ENCODE measurements around the gene STAB1. TPM values are rescaled to one million over a fixed set of nuclear protein-coding genes. Genes with fewer than 3 reads are reported as not detected.

The STAB1 gene
- total RNA-seq, 1 donor from 2014 or later = 0.07 TPM

DNA sequence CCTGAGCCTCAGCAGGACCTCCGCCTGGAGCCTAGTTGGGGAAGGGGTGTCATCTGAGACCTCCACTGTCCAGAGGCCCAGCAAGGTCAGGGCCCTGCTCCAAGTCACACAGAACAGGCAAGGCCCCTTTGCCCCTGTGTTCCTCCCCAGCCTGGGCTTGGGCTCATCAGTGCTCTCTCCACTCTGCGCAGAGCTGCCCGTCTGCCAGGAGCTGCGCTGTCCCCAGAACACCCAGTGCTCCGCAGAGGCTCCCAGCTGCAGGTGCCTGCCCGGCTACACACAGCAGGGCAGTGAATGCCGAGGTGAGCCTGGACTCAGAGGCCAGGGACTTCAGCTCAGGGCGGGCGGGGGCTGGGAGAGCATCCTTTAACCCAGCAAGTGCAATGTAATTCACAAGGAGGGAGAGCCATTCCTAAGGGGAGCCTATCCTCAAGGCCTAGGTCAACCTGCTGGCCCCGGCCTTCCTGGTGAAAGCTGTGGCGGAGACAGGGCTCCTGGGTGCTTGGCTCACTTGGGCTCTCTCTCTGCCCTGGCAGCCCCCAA lies 7.7 kb downstream of the STAB1 start:
- intact Hi-C loops (cut with micrococcal nuclease) = no loop called here
- Mint-ChIP-seq H3K36me3 (ENCODE audit: low read depth) (no peaks in the 10 kb centered on the region), H3K27me3 (no peaks in the 10 kb centered on the region), H3K9me3 (no peaks in the 10 kb centered on the region), H3K4me1 (no peaks in the 10 kb centered on the region), H3K4me3 (no peak overlapping the region), H3K27ac (no peak overlapping the region)
- DNase-seq = no peak

DNA sequence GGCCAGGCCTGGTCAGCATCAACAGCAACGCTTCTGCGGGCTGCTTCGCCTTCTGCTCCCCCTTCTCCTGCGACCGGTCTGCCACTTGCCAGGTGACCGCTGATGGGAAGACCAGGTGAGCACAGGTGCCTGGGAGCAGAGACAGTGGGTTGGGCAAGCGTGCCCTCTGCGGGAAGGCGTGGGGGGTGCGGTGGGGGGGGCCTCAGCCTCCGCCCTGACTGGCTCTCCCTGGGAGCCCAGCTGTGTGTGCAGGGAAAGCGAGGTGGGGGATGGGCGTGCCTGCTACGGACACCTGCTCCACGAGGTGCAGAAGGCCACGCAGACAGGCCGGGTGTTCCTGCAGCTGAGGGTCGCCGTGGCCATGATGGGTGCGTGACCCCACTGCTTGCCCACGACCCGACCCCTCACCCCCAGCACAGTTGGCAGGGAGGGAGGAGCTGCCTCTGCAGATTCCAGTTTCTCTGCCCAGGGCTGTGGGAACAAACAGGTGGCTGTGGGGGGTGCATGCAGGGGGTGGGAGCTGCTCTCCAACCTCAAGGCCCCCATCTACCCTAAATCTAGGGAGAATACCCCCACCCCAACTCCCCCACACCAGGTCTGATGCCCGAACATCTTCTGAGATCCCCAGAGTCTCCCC lies 8.8 kb downstream of the STAB1 start:
- Mint-ChIP-seq H3K4me3 (no peak overlapping the region), H3K4me1 (no peaks in the 10 kb centered on the region), H3K27me3 (no peaks in the 10 kb centered on the region), H3K9me3 (no peaks in the 10 kb centered on the region), H3K36me3 (ENCODE audit: low read depth) (no peaks in the 10 kb centered on the region), H3K27ac (no peak overlapping the region)
- intact Hi-C loops (cut with micrococcal nuclease) = no loop called here
- DNase-seq = no peak

DNA sequence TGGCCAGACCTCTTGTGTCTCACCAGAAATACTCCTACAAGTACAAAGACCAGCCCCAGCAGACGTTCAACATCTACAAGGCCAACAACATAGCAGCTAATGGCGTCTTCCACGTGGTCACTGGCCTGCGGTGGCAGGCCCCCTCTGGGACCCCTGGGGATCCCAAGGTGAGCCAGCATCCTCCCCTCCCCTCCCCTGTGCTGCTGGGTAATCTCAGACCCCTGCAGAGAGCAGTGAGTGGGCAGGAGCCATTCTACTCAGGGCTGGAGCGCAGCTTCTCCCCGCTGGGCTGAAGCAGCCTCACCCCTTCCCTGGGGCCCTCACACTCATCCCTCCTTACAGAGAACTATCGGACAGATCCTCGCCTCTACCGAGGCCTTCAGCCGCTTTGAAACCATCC lies 9.8 kb downstream of the STAB1 start:
- Mint-ChIP-seq H3K4me1 (no peaks in the 10 kb centered on the region), H3K9me3 (no peaks in the 10 kb centered on the region), H3K36me3 (ENCODE audit: low read depth) (no peaks in the 10 kb centered on the region), H3K27me3 (no peaks in the 10 kb centered on the region), H3K27ac (no peak overlapping the region), H3K4me3 (no peak overlapping the region)
- intact Hi-C loops (cut with micrococcal nuclease) = no loop called here
- no peak for DNase-seq

DNA sequence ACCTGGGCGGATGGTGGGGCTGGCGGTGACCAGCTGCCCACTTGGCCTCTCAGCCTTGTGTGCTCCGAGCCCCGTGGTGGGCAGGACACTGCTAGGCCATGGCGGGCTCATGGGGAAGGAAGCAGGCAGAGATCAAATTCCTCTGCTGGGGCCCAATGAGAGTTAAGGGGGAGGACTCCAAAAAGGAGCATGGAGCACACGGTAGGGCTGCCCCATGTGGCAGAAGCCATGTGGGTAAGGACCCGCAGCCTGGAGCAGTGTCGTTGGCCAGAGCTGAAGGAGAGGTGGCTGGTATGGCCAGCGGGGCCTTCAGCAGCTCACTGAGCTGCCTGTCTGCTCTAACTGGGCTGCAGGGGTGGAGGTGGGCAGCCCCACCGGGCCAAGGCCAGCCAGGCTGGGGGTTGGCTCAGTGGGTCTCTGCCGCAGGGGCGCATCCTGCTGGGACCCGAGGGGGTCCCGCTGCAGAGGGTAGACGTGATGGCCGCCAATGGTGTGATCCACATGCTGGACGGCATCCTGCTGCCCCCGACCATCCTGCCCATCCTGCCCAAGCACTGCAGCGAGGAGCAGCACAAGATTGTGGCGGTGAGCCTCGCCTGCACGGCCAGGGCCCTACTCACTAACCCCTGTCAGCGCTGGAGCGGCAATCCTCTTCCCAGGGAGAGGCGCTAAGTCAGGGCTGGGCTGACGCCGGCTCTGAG lies 11.3 kb downstream of the STAB1 start:
- Mint-ChIP-seq H3K27me3 (no peaks in the 10 kb centered on the region), H3K36me3 (ENCODE audit: low read depth) (no peaks in the 10 kb centered on the region), H3K27ac (no peak overlapping the region), H3K4me1 (no peaks in the 10 kb centered on the region), H3K4me3 (no peak overlapping the region), H3K9me3 (no peaks in the 10 kb centered on the region)
- no peak for DNase-seq
- intact Hi-C loops (cut with micrococcal nuclease) = no loop called here

DNA sequence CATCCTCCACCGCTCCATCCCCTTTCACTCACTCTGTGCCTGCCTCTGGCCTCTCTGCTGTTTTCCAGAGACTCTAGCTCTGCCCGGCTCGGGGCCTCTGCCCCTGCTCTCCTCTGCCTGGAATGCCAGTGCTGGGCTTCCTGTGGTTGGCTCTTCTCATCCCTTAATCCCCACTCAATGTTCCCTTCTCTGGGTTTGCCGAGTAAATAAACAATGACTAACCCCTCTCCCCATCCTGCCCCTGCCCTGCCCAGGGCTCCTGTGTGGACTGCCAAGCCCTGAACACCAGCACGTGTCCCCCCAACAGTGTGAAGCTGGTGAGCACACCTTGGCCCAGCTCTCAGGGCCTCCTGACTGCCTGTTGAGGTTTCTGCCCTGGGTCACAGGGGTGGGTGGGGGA lies 12.2 kb downstream of the STAB1 start:
- Mint-ChIP-seq H3K27me3 (no peaks in the 10 kb centered on the region), H3K36me3 (ENCODE audit: low read depth) (no peaks in the 10 kb centered on the region), H3K27ac (no peak overlapping the region)

DNA sequence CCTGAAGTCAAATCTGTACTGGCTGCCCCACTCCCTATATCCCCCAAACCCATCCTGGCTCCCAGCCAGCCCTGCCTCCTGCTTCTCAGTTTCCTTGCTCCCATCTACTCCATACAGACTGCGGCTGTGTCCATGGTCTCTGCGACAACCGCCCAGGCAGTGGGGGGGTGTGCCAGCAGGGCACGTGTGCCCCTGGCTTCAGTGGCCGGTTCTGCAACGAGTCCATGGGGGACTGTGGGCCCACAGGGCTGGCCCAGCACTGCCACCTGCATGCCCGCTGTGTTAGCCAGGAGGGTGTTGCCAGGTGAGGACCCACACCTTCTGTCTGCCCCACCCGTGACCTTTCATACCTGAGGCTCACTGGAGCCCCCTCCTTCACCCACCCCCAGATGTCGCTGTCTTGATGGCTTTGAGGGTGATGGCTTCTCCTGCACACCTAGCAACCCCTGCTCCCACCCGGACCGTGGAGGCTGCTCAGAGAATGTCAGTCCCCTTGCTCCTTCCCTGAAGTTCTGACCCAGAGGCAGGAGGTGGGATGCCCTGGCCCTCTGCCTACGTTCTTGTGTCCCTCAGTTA lies 14.7 kb downstream of the STAB1 start:
- Mint-ChIP-seq H3K9me3 (no peaks in the 10 kb centered on the region), H3K36me3 (ENCODE audit: low read depth) (no peaks in the 10 kb centered on the region), H3K27me3 (no peaks in the 10 kb centered on the region), H3K27ac (no peak overlapping the region), H3K4me1 (no peaks in the 10 kb centered on the region), H3K4me3 (no peak overlapping the region)
- no peak for DNase-seq
- intact Hi-C loops (cut with micrococcal nuclease) = no loop called here

More for the DNA sequence above, 12.2 kb downstream of the STAB1 start:
- Mint-ChIP-seq H3K4me1 (no peaks in the 10 kb centered on the region), H3K4me3 (no peak overlapping the region), H3K9me3 (no peaks in the 10 kb centered on the region)
- intact Hi-C loops (cut with micrococcal nuclease) = no loop called here
- no peak for DNase-seq

DNA sequence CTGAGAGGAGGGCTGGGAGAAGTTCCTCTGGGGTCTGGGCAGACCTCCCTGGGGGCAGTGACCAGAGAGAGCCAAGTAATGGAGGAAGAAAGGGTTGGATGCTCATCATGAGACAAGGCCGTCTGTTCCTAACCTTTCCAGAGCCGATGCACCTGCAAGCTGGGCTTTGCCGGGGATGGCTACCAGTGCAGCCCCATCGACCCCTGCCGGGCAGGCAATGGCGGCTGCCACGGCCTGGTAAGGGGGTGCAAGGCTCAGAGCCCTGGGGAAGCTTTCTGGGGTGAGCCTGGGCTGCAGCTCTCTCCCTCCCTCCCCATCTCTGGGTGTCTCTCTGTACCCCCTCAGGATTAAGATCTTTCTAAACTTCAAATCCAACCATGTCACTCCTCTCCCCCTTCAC lies 16.4 kb downstream of the STAB1 start:
- Mint-ChIP-seq H3K9me3 (no peaks in the 10 kb centered on the region), H3K36me3 (ENCODE audit: low read depth) (no peaks in the 10 kb centered on the region), H3K4me3 (no peak overlapping the region), H3K27me3 (no peaks in the 10 kb centered on the region), H3K4me1 (no peaks in the 10 kb centered on the region), H3K27ac (no peak overlapping the region)
- intact Hi-C loops (cut with micrococcal nuclease) = no loop called here
- DNase-seq = no peak

DNA sequence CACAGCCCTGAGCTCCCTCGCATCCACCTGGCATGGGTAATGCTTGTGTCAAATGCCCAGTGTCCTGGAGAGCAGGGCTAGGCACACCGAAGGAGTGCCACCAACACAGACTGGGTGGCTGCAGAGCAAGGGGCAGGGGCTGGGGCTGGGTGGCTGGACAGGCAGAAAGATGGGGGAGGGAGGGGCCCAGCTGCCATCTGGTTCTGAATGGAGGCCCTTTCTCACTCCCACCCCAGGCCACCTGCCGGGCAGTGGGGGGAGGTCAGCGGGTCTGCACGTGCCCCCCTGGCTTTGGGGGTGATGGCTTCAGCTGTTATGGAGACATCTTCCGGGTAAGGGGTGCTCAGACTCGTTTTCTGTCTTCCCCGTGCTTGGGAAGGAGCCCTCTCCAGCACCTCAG lies 17.0 kb downstream of the STAB1 start:
- intact Hi-C loops (cut with micrococcal nuclease) = no loop called here
- H3K36me3 Mint-ChIP-seq (ENCODE audit: low read depth) = no peaks in the 10 kb centered on the region
- no peak overlapping the region for H3K4me3 Mint-ChIP-seq
- H3K27me3 Mint-ChIP-seq = no peaks in the 10 kb centered on the region
- no peak overlapping the region for H3K27ac Mint-ChIP-seq
- H3K9me3 Mint-ChIP-seq = no peaks in the 10 kb centered on the region
- no peak for DNase-seq
- no peaks in the 10 kb centered on the region for H3K4me1 Mint-ChIP-seq

DNA sequence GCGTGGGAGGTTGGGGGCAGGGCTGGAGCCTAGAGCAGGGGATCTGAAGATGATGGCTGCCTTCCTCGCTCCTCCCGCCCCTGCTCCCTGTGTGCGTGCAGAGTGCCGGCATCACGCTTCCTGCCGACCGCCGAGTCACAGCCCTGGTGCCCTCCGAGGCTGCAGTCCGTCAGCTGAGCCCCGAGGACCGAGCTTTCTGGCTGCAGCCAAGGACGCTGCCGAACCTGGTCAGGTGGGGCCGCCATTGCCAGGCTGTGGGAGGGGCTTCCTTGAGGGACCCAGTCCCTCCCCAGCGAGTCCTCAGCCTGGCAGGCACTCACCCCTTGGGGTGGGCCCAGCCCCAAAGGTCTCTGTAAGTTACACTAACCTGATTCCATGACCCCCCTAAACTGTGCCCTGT lies 17.6 kb downstream of the STAB1 start:
- Mint-ChIP-seq H3K27ac (no peak overlapping the region), H3K9me3 (no peaks in the 10 kb centered on the region), H3K4me1 (no peaks in the 10 kb centered on the region), H3K27me3 (no peaks in the 10 kb centered on the region), H3K36me3 (ENCODE audit: low read depth) (no peaks in the 10 kb centered on the region), H3K4me3 (no peak overlapping the region)
- intact Hi-C loops (cut with micrococcal nuclease) = no loop called here
- no peak for DNase-seq

DNA sequence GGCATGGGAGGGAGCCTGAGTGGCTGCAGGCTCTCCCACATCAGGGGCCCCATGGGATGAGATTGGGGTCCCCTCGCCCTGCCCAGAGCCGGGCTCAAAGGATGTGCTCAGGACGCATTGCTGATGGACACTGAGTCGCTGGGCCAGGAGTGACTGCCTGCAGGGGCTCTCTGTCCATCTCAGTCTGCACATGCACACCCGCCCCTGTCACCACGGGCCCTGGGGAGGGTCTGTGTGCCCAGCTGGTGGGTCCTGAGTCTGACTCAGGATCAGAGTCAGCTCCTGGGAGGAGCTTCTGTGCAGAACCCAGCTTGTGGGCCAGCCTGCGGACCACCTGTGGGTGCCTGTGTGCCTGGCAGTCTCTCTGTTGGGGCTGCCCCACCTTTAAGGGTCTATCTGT lies 18.1 kb downstream of the STAB1 start:
- no peak overlapping the region for H3K27ac Mint-ChIP-seq
- no peaks in the 10 kb centered on the region for H3K4me1 Mint-ChIP-seq
- no peaks in the 10 kb centered on the region for H3K9me3 Mint-ChIP-seq
- no peak overlapping the region for H3K4me3 Mint-ChIP-seq
- no peak for DNase-seq
- H3K27me3 Mint-ChIP-seq = no peaks in the 10 kb centered on the region
- no peaks in the 10 kb centered on the region for H3K36me3 Mint-ChIP-seq (ENCODE audit: low read depth)
- intact Hi-C loops (cut with micrococcal nuclease) = no loop called here

DNA sequence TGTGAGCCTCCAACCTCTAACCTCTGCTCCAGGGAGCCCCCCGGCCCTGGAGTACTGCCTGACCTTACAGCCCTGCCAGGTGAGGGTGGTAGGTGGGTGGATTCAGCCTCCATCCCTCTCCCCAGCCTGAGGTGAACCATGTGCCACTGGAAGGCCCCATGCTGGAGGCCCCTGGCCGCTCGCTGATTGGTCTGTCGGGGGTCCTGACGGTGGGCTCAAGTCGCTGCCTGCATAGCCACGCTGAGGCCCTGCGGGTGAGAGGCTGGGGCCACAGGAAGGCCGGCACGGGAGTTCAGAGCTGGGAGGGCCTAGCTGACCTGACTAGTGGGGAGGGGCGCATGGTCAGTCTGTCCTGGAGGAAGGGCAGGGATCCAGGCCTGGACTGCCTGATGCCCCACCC lies 19.4 kb downstream of the STAB1 start:
- no peaks in the 10 kb centered on the region for H3K9me3 Mint-ChIP-seq
- H3K27ac Mint-ChIP-seq = no peak overlapping the region
- H3K27me3 Mint-ChIP-seq = no peaks in the 10 kb centered on the region
- intact Hi-C loops (cut with micrococcal nuclease) = no loop called here
- H3K4me1 Mint-ChIP-seq = no peaks in the 10 kb centered on the region
- DNase-seq = no peak
- H3K36me3 Mint-ChIP-seq (ENCODE audit: low read depth) = no peaks in the 10 kb centered on the region
- no peak overlapping the region for H3K4me3 Mint-ChIP-seq

DNA sequence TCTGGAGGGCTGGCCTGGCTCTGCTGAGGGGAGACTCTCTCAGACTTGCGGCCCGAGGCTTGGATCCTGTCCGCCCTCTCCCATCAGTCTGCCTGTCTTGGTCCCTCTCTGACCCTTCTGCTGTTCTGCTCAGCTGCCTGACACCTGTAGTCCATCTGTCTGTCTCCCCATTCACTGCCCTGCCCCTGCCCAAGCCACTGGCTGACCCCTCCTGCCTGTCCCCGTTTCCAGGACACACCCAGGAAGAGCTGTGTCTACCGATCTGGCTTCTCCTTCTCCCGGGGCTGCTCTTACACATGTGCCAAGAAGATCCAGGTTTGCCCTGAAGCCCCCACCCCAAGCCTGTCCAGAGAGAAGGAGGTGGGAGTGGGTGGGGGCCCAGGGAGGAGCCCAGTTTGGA lies 20.1 kb downstream of the STAB1 start:
- Mint-ChIP-seq H3K4me3 (no peak overlapping the region), H3K27ac (no peak overlapping the region), H3K27me3 (no peaks in the 10 kb centered on the region), H3K36me3 (ENCODE audit: low read depth) (no peaks in the 10 kb centered on the region), H3K4me1 (no peaks in the 10 kb centered on the region), H3K9me3 (no peaks in the 10 kb centered on the region)
- no peak for DNase-seq
- intact Hi-C loops (cut with micrococcal nuclease) = no loop called here

DNA sequence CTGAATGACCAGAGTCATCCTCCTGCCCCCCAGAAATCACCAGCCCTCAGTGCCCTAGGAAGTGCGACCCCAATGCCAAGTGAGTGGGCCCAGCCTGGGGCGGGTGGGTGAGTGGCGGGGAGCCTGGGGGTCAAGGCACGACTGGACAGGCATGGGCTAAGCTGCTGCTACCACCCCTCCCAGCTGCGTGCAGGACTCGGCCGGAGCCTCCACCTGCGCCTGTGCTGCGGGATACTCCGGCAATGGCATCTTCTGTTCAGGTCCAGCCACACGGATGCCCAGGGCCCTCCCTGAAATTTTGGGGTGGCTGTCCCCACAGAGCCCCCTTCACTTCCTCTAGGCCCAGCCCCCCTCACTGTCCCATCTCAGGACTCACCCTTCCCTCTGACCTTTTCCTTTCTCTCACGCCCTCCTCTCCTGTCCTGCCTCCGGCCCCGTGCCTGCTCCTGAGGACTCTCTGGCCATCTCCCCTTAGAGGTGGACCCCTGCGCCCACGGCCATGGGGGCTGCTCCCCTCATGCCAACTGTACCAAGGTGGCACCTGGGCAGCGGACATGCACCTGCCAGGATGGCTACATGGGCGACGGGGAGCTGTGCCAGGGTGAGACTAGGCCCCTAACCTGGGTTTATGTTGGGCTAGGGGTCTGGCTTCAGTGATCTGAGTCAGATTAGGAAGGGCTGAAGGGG lies 21.5 kb downstream of the STAB1 start:
- Mint-ChIP-seq H3K4me1 (no peaks in the 10 kb centered on the region), H3K4me3 (no peak overlapping the region), H3K9me3 (no peaks in the 10 kb centered on the region), H3K27me3 (no peaks in the 10 kb centered on the region), H3K36me3 (ENCODE audit: low read depth) (no peaks in the 10 kb centered on the region), H3K27ac (no peak overlapping the region)
- no peak for DNase-seq
- intact Hi-C loops (cut with micrococcal nuclease) = no loop called here
